GM12873 (cell line): Measurements from ENCODE around the gene AGBL5.

ENCODE experiments used
- CTCF ChIP-seq: IDR thresholded peaks from 2 replicates; pipeline ENCODE4 v1.5.1; 2012; ENCODE audit warnings: low read depth, mild to moderate bottlenecking, moderate library complexity, low read length, control low read depth; ENCODE audit not compliant: insufficient read depth; ENCODE audit errors: missing control alignments

AGBL5 gene

GRCh38 chr2:27085062-27085672 is 33.7 kb downstream of the AGBL5 start:
- no peak for TF ChIP-seq CTCF

- TF ChIP-seq CTCF: peak; percentile 12
Measured at GRCh38 chr2:27085673-27086089, 34.2 kb downstream of the AGBL5 start.

GRCh38 chr2:27086090-27086723 is 34.7 kb downstream of the AGBL5 start:
- TF ChIP-seq CTCF: peak; percentile 76

- no peak for TF ChIP-seq CTCF
Measured at GRCh38 chr2:27086724-27087593, 35.5 kb downstream of the AGBL5 start, which contains the start of gene KHK. Gene KHK (plus strand): TSS chr2:27086772. CDS start chr2:27087260, 488 bp downstream.

- no peak for TF ChIP-seq CTCF
Measured at GRCh38 chr2:27087823-27088410, 36.4 kb downstream of the AGBL5 start.

GRCh38 chr2:27088634-27089033 is 37.2 kb downstream of the AGBL5 start:
- TF ChIP-seq CTCF: no peak
